ENCODE measurements around the gene POC1A.

DNA sequence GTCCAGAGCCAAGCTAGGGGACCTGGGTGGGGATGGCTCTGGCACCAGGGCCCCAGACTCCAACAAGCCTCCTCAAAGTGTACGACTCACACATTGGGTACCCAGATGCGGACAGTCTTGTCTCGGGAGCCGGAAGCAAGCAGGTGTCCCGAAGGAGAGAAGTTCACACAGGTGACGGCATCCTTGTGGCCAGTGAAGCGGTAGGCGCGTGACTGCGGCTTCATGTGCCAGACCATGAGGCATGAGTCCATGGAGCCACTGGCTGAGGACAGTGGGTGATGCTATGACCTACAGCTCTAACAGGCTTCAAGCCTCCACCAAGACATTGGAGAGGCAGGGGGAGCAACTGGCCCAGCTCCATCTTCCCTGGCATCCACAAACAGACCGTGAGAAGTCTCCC is 4.5 kb downstream of the POC1A start:
- TF ChIP-seq EZH2 (IDR thresholded peaks at IDR 0.05; ENCODE audit: low read depth, low read length, severe bottlenecking) (no peak), JUND (IDR thresholded peaks at IDR 0.05; ENCODE audit: low read length) (no peak), POLR2AphosphoS5 (IDR thresholded peaks at IDR 0.05; ENCODE audit: low read depth, low read length) (no peak), SUZ12 (IDR thresholded peaks at IDR 0.05; ENCODE audit: low read length) (no peak), CTCF (IDR thresholded peaks at IDR 0.05; ENCODE audit: control extremely low read depth in 1 of 3, insufficient read depth in 1 of 3, low read depth in 1 of 3, low read length in 3 of 3) (no peak), MAFK (IDR thresholded peaks at IDR 0.05; ENCODE audit: low read depth, low read length) (no peak), SIN3A (conservative IDR thresholded peaks at IDR 0.05 in 1 of 2, IDR thresholded peaks at IDR 0.05 in 1 of 2; ENCODE audit: low read depth in 1 of 2, low read length in 2 of 2) (no peak), RFX5 (IDR thresholded peaks at IDR 0.05; ENCODE audit: borderline replicate concordance, low read depth, low read length) (no peak), POU5F1 (IDR thresholded peaks at IDR 0.05; ENCODE audit: low read depth, low read length) (no peak), CHD2 (IDR thresholded peaks at IDR 0.05; ENCODE audit: low read length) (no peak), SIRT6 (IDR thresholded peaks at IDR 0.05; ENCODE audit: low read length) (no peak)

Measured in H1 (cell line).